ENCODE measurements around the gene NR3C2.

The NR3C2 gene

DNA sequence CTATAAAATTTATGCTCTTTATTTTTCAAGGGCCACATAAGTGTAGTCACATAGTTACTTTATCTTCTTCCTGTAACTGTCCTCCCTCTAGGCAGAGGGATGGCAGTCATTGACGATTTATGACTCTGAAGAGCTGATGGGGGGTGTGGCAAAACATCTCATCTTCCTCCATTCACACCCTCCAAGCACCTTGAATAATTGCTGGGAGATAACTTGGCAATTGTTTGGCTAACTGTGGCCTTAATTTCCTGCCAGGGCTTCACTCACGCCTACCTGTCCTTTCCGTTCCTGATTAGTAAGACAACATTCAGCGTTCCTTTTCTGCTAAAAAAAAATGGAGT, 381.1 kb downstream of the NR3C2 start:
- H3K9me3 Mint-ChIP-seq = peaks cover 5% of the 10 kb centered on the region
- H3K4me1 Mint-ChIP-seq = peaks cover 61% of the 10 kb centered on the region
- peak overlapping the region; percentile 97 for H3K27ac Mint-ChIP-seq
- H3K36me3 Mint-ChIP-seq = peaks cover 20% of the 10 kb centered on the region
- H3K4me3 Mint-ChIP-seq = peak overlapping the region; percentile 87
- H3K27me3 Mint-ChIP-seq = no peaks in the 10 kb centered on the region

DNA sequence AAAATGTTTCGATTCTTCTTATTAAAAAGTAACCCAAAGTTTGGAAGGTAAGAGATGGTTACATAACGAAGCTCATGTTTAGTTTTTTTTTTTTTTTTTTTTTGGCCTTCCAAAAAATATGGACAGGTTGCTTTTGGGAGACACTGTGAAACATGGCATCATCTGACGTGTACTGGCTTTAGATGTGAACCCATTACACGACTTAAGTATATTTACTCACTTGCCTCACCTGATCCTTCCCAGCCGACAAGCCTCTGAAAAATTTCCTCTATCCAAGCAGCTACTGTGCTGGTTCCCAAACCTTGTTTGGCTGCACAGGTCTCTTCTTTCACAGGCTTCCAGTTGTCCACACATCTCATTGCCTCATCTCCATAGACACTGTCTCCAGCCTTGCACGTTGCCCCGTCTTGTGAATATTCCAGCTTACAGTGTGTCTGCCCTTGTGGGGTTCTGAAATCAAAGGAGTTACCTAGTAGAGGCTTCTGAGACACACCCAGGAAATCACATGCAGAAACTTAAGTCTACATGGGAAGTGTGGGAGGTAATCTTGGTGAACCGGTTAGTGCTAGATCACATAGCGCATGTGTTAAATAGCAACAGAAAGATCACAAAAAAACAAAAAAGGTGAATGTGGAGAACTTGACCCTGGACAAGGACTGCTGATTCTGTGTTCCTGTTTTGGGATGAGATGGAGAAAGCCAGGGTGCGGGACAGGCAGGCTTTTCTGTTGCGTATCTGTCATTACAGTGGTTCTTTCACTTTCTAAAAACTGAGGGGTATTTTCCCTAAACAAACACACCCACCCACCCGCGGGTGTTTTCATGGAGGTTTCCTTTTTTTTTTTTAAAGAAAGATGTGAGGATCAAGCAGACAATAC, 381.7 kb downstream of the NR3C2 start:
- H3K4me3 Mint-ChIP-seq = peak overlapping the region; percentile 87
- H3K9me3 Mint-ChIP-seq = peaks cover 5% of the 10 kb centered on the region
- no peaks in the 10 kb centered on the region for H3K27me3 Mint-ChIP-seq
- H3K4me1 Mint-ChIP-seq = peaks cover 67% of the 10 kb centered on the region
- peaks cover 20% of the 10 kb centered on the region for H3K36me3 Mint-ChIP-seq
- H3K27ac Mint-ChIP-seq = peak overlapping the region; percentile 97

DNA sequence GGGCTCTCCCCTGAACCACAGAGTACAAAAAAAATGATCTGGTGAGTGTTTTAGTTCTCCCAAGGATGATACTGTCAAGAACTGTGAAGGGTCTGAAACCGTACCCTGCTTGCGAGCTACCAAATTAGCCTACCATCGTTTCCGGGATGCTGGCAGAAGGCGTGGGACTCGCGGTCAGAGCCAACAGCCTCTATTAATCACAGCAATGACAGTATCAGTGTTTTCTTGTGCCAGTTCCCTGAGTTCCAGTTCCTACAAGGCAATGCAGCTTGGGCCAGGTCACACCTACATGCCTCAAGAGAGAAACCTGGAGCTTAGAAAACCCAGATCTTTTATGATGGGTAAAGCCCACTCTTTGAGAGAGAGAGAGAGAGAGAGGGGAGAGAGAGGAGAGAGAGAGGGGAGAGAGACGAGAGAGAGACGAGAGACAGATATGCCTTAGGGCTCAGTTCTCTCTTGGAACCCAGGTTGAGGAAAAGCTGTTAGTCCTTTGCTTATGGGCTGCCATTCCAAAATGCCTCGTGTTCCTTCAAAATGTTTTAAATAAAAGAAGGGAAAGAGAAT, 382.5 kb downstream of the NR3C2 start:
- Mint-ChIP-seq H3K4me1 (peaks cover 71% of the 10 kb centered on the region), H3K36me3 (peaks cover 18% of the 10 kb centered on the region), H3K27me3 (no peaks in the 10 kb centered on the region), H3K27ac (no peak overlapping the region), H3K4me3 (peak overlapping the region; percentile 71), H3K9me3 (peaks cover 5% of the 10 kb centered on the region)

DNA sequence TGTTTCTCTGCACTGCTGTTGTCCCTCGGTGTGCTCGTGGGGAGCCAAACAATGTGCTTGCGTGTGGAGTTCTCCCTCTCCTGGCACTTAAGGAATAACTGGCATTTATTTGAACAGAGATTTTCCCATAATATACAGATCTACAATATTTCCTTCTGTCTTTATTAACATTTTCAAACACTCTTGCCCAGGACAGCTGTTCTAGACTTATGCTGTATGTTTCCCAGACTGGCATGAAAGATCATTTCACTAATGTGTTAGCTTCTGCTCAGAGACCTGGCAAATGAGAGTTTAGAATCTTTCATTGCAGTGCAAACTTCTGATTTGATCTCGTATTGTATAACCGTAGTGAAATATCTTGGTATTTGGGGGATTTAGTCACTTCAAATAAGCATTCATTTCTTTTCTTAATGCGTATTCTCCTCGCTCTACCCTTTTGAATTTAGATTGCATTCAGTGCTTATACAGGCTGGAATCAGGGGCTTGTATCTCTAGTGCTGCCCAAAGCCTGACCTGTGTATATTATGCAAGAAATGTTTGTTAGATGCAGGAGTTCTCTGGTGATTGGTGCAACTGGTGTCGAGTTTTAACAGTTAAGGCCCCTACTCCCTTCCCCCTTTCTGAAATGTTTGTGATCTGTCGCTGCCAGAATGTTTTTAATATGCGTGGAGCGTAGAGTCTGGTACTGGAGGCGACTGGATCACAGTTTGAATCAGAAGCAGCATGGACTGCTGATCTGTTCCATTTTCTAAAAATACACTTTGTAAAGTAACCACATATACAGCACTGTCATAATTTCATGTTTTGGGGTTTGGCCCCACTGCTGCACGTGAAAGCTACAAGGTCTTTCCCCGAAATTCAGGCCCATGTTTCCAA, 384.0 kb downstream of the NR3C2 start:
- H3K27ac Mint-ChIP-seq = no peak overlapping the region
- H3K27me3 Mint-ChIP-seq = no peaks in the 10 kb centered on the region
- peaks cover 15% of the 10 kb centered on the region for H3K36me3 Mint-ChIP-seq
- H3K4me1 Mint-ChIP-seq = peaks cover 85% of the 10 kb centered on the region
- H3K4me3 Mint-ChIP-seq = no peak overlapping the region
- peaks cover 5% of the 10 kb centered on the region for H3K9me3 Mint-ChIP-seq

DNA sequence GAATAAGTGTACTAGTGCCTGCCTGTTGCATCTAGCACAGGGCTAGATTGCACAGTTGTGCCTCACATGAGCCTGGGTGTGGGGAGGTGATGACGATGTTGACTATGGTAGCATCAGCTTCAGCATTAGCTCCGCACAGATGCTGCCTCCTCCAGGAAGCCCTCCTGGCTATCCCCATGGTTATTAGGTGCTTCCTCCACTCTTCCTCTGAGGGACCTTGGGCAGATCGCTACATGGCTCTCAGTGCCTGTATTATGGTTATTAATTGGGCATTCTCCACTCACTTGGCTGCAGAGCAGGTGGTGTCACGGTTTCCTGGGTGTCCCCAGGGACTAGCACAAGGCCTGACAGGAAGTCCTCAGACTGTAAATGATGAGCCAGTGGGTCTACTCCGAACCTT, 384.7 kb downstream of the NR3C2 start:
- H3K27me3 Mint-ChIP-seq = no peaks in the 10 kb centered on the region
- no peak overlapping the region for H3K4me3 Mint-ChIP-seq
- H3K4me1 Mint-ChIP-seq = peaks cover 92% of the 10 kb centered on the region
- H3K27ac Mint-ChIP-seq = no peak overlapping the region
- peaks cover 5% of the 10 kb centered on the region for H3K9me3 Mint-ChIP-seq
- peaks cover 15% of the 10 kb centered on the region for H3K36me3 Mint-ChIP-seq

DNA sequence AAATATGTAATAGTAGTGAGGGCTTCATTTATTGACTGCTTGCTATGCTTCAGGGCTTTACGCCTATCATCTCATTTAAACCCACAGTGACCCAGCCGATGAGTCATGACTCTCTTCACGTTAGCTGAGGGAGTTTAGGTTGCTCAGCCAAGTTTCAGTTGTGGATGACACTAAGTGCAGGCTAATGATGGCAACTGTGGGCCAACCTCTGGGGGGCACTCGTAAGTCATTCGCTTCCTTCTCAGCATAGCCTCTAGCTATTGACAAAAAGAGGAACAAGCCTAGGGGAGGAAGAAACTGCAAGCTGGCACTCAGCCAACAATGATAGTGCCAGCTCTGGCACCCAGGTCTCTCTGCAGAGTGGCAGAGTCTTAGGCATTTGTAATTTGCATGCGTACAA, 385.3 kb downstream of the NR3C2 start:
- H3K9me3 Mint-ChIP-seq = peaks cover 5% of the 10 kb centered on the region
- no peaks in the 10 kb centered on the region for H3K27me3 Mint-ChIP-seq
- H3K27ac Mint-ChIP-seq = peak overlapping the region; percentile 21
- peaks cover 15% of the 10 kb centered on the region for H3K36me3 Mint-ChIP-seq
- H3K4me3 Mint-ChIP-seq = peak overlapping the region; percentile 40
- H3K4me1 Mint-ChIP-seq = peaks cover 94% of the 10 kb centered on the region

DNA sequence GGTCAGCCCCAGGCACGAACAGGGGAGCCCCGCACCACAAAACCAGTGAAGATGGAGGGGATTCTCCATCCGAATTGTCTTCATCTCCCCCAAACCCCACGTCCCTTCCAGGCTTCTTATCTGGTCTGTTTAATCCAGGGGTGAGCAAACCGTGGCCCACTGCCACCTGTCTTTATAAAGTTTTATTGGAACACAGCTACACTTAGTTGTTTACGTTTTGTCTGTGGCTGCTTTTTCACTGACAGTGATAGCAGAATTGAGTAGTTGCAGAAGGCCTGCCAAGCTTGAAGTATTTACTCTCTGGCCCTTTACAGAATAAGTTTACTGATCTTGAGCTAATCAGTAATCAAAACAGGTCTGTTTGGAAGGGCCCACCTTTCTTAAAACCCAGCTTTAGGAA, 386.4 kb downstream of the NR3C2 start:
- H3K4me3 Mint-ChIP-seq = no peak overlapping the region
- H3K9me3 Mint-ChIP-seq = peaks cover 5% of the 10 kb centered on the region
- H3K27ac Mint-ChIP-seq = no peak overlapping the region
- peaks cover 95% of the 10 kb centered on the region for H3K4me1 Mint-ChIP-seq
- H3K27me3 Mint-ChIP-seq = no peaks in the 10 kb centered on the region
- H3K36me3 Mint-ChIP-seq = peaks cover 15% of the 10 kb centered on the region

DNA sequence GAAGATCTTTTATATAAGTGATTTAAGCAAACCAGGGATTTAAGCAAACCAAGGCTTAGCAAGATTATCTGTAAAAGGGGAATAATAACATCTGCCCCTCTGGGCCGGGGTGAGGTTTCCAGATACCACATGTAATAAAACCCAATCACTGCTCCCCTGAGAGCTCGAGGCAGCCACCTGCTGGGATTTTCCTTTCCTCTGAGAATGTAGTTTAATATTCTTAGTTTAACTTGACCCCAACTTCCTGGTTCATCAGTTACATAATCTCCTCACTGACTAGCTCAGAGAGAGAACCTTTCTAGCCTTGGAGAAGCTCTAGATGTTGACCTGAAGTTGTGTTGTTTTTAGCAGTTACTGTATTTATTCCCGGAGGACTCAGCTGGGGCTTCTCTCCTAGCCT, 387.9 kb downstream of the NR3C2 start:
- peaks cover 8% of the 10 kb centered on the region for H3K36me3 Mint-ChIP-seq
- H3K4me1 Mint-ChIP-seq = peaks cover 86% of the 10 kb centered on the region
- no peaks in the 10 kb centered on the region for H3K27me3 Mint-ChIP-seq
- H3K9me3 Mint-ChIP-seq = no peaks in the 10 kb centered on the region
- H3K27ac Mint-ChIP-seq = peak overlapping the region; percentile 55
- H3K4me3 Mint-ChIP-seq = peak overlapping the region; percentile 15

DNA sequence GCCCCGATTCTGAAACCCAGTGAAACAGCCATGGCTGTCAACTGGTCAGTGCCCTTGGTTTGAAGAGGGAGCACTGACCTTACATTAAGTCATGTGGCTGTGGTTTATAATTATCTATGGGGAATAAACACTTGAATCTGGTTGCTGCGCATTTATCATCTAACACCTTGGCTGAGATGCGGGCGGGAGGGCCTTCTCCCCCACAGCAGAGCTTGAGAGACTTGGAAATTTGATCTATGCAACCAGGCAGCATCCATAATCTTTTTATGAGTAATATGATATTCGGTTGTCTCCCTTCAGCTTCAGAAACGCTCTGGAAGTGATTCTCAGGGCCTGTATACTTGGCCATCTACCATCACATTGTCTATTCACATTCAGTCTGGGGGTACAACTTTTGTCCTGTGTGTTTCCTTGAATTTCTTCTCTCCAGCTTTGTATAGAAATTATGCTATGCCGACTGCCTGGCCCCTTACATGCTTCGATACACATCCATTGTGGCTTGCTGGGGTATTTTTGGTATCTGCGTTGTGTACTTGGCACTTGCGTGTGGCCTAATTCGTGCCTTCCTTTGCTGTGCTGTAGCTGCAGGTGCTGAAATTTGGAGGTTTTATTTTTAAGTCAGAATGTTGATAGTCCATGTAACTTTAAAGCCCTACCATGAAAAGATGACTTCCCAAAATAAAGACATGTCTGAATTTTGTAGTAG, 388.8 kb downstream of the NR3C2 start:
- Mint-ChIP-seq H3K4me1 (peaks cover 78% of the 10 kb centered on the region), H3K9me3 (no peaks in the 10 kb centered on the region), H3K27me3 (no peaks in the 10 kb centered on the region), H3K36me3 (peaks cover 3% of the 10 kb centered on the region), H3K27ac (peak overlapping the region; percentile 51), H3K4me3 (no peak overlapping the region)

DNA sequence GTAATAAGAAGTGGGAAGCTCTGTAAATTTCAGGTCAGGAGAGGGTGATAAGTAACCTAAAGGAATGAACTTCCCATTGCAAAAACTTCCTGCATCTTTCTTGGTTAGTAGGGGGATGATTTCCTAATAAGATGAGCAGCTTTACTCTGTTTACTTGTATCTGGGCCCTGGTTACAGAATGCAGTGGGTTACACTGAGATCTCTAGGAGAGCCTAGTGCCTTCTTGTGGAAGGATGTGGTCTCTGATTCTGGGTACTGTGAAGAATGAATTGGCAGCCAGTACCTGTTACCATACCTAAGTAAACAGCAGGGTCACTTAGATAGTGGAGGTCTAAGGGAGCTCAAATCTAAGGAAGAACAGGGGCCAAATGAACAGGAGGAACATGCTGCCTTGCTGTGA, 389.8 kb downstream of the NR3C2 start:
- peak overlapping the region; percentile 71 for H3K27ac Mint-ChIP-seq
- H3K36me3 Mint-ChIP-seq = peaks cover 3% of the 10 kb centered on the region
- H3K27me3 Mint-ChIP-seq = no peaks in the 10 kb centered on the region
- H3K4me3 Mint-ChIP-seq = peak overlapping the region; percentile 49
- peaks cover 68% of the 10 kb centered on the region for H3K4me1 Mint-ChIP-seq
- H3K9me3 Mint-ChIP-seq = no peaks in the 10 kb centered on the region

DNA sequence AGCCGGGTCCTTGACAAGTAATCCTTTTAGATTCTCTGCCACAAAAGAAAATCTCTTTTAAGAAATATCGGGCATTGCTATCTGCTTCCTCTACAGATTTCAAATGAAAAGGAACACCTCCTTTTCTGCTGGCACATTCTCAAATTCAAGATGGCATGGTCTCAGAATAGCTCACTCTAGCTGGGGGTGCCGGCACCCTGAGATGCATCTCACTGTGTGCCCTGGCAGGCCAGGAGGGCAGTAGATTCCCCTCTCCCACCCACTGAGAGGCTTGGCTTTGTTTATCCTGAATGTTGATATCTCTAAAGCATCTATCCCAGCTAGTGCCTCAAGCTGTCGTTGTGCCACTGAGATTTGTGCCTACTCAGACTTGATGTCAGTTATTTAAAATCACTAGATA, 390.8 kb downstream of the NR3C2 start:
- Mint-ChIP-seq H3K27ac (peak overlapping the region; percentile 76), H3K36me3 (peaks cover 3% of the 10 kb centered on the region), H3K27me3 (no peaks in the 10 kb centered on the region), H3K9me3 (no peaks in the 10 kb centered on the region), H3K4me1 (peaks cover 63% of the 10 kb centered on the region), H3K4me3 (no peak overlapping the region)

DNA sequence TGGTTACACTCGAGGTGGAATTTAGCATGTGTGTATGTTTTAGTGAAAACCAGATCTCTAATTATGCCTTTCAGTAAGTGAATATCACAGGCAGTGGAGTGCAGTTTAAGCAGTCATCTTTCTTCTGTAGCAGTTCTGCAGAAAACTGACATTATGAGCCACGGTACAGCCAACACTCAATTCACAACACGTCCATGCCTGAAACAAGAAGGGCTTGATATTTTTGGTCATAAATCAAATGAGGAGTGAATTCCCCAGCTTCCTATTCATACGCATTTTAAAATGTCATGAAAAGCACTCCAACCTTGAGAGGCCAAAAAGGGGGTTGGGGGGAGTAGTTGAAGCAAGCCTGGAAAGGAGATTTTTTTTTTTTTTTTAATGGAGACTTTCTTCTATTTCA, 393.6 kb downstream of the NR3C2 start:
- Mint-ChIP-seq H3K27ac (no peak overlapping the region), H3K4me1 (peaks cover 56% of the 10 kb centered on the region), H3K9me3 (no peaks in the 10 kb centered on the region), H3K36me3 (peaks cover under 1% of the 10 kb centered on the region), H3K4me3 (no peak overlapping the region), H3K27me3 (no peaks in the 10 kb centered on the region)

DNA sequence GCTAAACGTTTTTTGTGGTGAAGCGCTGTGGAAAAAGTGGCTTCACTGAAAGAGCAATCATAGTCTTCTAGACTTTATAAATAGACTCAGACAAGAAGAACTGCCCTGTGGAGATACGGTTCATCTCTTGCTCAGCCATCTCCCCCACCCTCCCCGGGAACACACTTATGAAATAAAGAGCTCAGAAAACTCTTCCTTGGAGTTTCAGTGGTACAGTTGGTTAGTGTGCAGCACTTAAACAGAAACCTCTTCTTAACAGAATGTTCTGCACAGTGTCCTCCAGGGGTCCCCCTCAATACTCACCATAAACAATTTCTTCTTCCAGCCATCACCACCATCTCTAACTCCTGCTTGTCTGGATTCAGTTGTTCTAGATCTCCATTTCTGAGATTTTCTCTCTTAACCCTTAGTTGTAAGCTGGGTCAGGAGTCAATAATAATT, 397.3 kb downstream of the NR3C2 start:
- peaks cover 23% of the 10 kb centered on the region for H3K4me1 Mint-ChIP-seq
- no peak overlapping the region for H3K27ac Mint-ChIP-seq
- no peaks in the 10 kb centered on the region for H3K36me3 Mint-ChIP-seq
- no peak overlapping the region for H3K4me3 Mint-ChIP-seq
- no peaks in the 10 kb centered on the region for H3K27me3 Mint-ChIP-seq
- H3K9me3 Mint-ChIP-seq = no peaks in the 10 kb centered on the region

DNA sequence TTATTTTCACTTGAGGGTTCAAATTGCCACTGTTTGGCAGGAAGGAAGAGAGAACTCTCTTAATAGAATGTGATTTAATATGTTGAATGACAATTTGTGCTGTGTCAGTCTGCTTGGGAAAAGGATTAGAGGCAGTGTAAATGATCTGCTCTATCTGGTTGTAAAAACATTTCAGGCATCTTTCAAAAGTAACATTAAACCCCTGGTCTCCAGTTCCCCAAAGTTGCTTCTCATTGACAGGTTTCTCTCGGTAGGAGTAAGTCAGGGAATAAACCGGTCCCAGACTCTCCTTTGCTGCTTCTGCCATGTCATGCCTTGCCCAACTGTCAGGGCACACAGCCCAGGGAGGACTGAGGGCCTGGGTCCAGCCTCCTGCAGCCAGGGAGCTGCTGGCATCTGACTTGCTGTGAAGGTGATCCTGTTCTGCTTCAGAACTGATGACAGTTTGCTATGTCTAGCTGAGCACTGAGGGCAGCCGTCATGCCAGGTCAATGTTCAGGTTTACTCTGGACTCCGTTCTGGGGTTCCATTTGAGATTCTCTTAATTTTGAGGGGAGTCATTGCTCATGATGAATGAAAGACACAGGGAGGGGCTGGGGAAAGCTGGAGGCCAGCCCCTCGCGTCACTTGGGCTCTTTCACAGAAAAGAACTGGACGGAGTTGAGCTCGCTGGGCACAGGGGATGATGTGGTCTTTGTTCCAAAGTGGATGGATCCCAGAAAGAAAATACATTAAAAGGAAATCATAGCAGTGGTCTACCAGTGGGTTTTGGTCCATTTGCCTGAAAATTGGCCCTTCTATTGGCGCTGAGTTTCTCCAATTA, 397.9 kb downstream of the NR3C2 start:
- Mint-ChIP-seq H3K4me3 (no peak overlapping the region), H3K4me1 (peaks cover 23% of the 10 kb centered on the region), H3K27me3 (no peaks in the 10 kb centered on the region), H3K36me3 (no peaks in the 10 kb centered on the region), H3K9me3 (no peaks in the 10 kb centered on the region), H3K27ac (peak overlapping the region; percentile 7)

All from activated naive CD4-positive, alpha-beta T cell treated with anti-CD3 and anti-CD28 coated beads, Interleukin-2, amount 50 U/mL, for 24 hours (primary cell).